GM19351 (cell line): ENCODE measurements around the gene MLC1.

ENCODE experiments used
- ATAC-seq: cut with Tn5 transposase; IDR thresholded peaks from one replicate; pipeline ENCODE4 v1.9.1; 2021; ENCODE audit warnings: mild to moderate bottlenecking, moderate library complexity; ENCODE audit not compliant: unreplicated experiment

The MLC1 gene

GRCh38 chr22:50078761-50079160 is 6.5 kb downstream of the MLC1 start:
- no peak for ATAC-seq

GRCh38 chr22:50078246-50078645 is 7.0 kb downstream of the MLC1 start:
- no peak for ATAC-seq

- ATAC-seq, result no peak
Measured at GRCh38 chr22:50076646-50077535, 8.3 kb downstream of the MLC1 start.

GRCh38 chr22:50074551-50075530 is 10.4 kb downstream of the MLC1 start:
- no peak for ATAC-seq

GRCh38 chr22:50074056-50074455 is 11.2 kb downstream of the MLC1 start:
- no peak for ATAC-seq

- no peak for ATAC-seq
Measured at GRCh38 chr22:50072714-50073538, 12.3 kb downstream of the MLC1 start.

- ATAC-seq, result no peak
Measured at GRCh38 chr22:50072167-50072555, 13.1 kb downstream of the MLC1 start.

- ATAC-seq, result no peak
Measured at GRCh38 chr22:50071432-50072166, 13.6 kb downstream of the MLC1 start.

GRCh38 chr22:50070366-50070765 is 14.9 kb downstream of the MLC1 start:
- no peak for ATAC-seq

- ATAC-seq, result no peak
Measured at GRCh38 chr22:50068096-50068495, 17.1 kb downstream of the MLC1 start.

GRCh38 chr22:50067244-50067643 is 18.0 kb downstream of the MLC1 start:
- ATAC-seq, result no peak

GRCh38 chr22:50064453-50064852 is 20.8 kb downstream of the MLC1 start:
- no peak for ATAC-seq

GRCh38 chr22:50063589-50064393 is 21.4 kb downstream of the MLC1 start:
- ATAC-seq, result no peak

- ATAC-seq, result no peak
Measured at GRCh38 chr22:50062509-50063135, 22.6 kb downstream of the MLC1 start.

- ATAC-seq, result no peak
Measured at GRCh38 chr22:50061824-50062355, 23.3 kb downstream of the MLC1 start.

- no peak for ATAC-seq
Measured at GRCh38 chr22:50061141-50061823, 23.9 kb downstream of the MLC1 start.

- no peak for ATAC-seq
Measured at GRCh38 chr22:50060441-50061140, 24.6 kb downstream of the MLC1 start.
